Adrenal gland (tissue), 5 donors: Measurements from ENCODE around the gene SSBP2.

Experiments
- CTCF ChIP-seq, 6 experiments: fragments of 450-650 bp in 4 of 6; fragments of 200-600 bp in 2 of 6; sonication (generic) in 1 of 6; IDR thresholded peaks; 1 replicate in 5 of 6; 2 replicates in 1 of 6; pipeline versions ENCODE4 v1.5.1 to v1.8.0; 2016 to 2021; ENCODE audit warnings: antibody characterized with exemption in 6 of 6, mild to moderate bottlenecking in 2 of 6, moderate library complexity in 1 of 6
- POLR2A ChIP-seq, 2 donors: fragments of 450-650 bp; IDR thresholded peaks; one replicate each; pipeline ENCODE4 v1.6.1; 2017; ENCODE audit warnings: antibody characterized with exemption in 2 of 2, mild to moderate bottlenecking in 2 of 2, moderate library complexity in 1 of 2
- donor health status: DM: no; HTN: no; CAD: no.

GRCh38 chr5:81626524-81626923 is 124.4 kb downstream of the SSBP2 start:
- TF ChIP-seq POLR2A (IDR thresholded peaks at IDR 0.05) (no peak), CTCF (IDR thresholded peaks at IDR 0.05) (no peak)
